ENCODE results near the gene ELFN1.

The ELFN1 gene

GRCh38 chr7:1765336-1765735 is 95.3 kb downstream of the ELFN1 start:
- Mint-ChIP-seq H3K9me3 (peaks cover 31% of the 10 kb centered on the region), H3K4me1 (no peaks in the 10 kb centered on the region), H3K36me3 (no peaks in the 10 kb centered on the region), H3K27ac (no peak overlapping the region), H3K27me3 (no peaks in the 10 kb centered on the region), H3K4me3 (no peak overlapping the region)
- CTCF ChIA-PET, result no interaction called here
- DNase-seq, result no peak

- Mint-ChIP-seq H3K36me3 (no peaks in the 10 kb centered on the region), H3K4me3 (no peak overlapping the region), H3K4me1 (no peaks in the 10 kb centered on the region), H3K27me3 (peaks cover under 1% of the 10 kb centered on the region), H3K9me3 (peaks cover 18% of the 10 kb centered on the region), H3K27ac (no peak overlapping the region)
- no peak for DNase-seq
- CTCF ChIA-PET, result no interaction called here
Measured at GRCh38 chr7:1767524-1767923, 97.4 kb downstream of the ELFN1 start.

GRCh38 chr7:1768832-1769231 is 98.8 kb downstream of the ELFN1 start:
- no peak overlapping the region for H3K27ac Mint-ChIP-seq
- no peak overlapping the region for H3K4me3 Mint-ChIP-seq
- peaks cover 18% of the 10 kb centered on the region for H3K9me3 Mint-ChIP-seq
- no peaks in the 10 kb centered on the region for H3K36me3 Mint-ChIP-seq
- peaks cover 3% of the 10 kb centered on the region for H3K27me3 Mint-ChIP-seq
- CTCF ChIA-PET, result no interaction called here
- no peaks in the 10 kb centered on the region for H3K4me1 Mint-ChIP-seq
- DNase-seq, result no peak

- CTCF ChIA-PET, result no interaction called here
- Mint-ChIP-seq H3K4me3 (no peak overlapping the region), H3K27ac (no peak overlapping the region), H3K27me3 (peaks cover 3% of the 10 kb centered on the region), H3K36me3 (no peaks in the 10 kb centered on the region), H3K9me3 (peaks cover 15% of the 10 kb centered on the region), H3K4me1 (no peaks in the 10 kb centered on the region)
- DNase-seq, result no peak
Measured at GRCh38 chr7:1769286-1770200, 99.5 kb downstream of the ELFN1 start.

GRCh38 chr7:1770331-1770730 is 100.3 kb downstream of the ELFN1 start:
- no peak for DNase-seq
- Mint-ChIP-seq H3K4me3 (no peak overlapping the region), H3K27ac (no peak overlapping the region), H3K27me3 (peaks cover 3% of the 10 kb centered on the region), H3K36me3 (no peaks in the 10 kb centered on the region), H3K9me3 (peaks cover 15% of the 10 kb centered on the region), H3K4me1 (no peaks in the 10 kb centered on the region)
- CTCF ChIA-PET, result no interaction called here

- Mint-ChIP-seq H3K27me3 (peaks cover 3% of the 10 kb centered on the region), H3K4me3 (no peak overlapping the region), H3K27ac (no peak overlapping the region), H3K36me3 (no peaks in the 10 kb centered on the region), H3K9me3 (peaks cover 24% of the 10 kb centered on the region), H3K4me1 (no peaks in the 10 kb centered on the region)
- CTCF ChIA-PET, result no interaction called here
- no peak for DNase-seq
Measured at GRCh38 chr7:1775389-1775788, 105.3 kb downstream of the ELFN1 start.

GRCh38 chr7:1777122-1777521 is 107.0 kb downstream of the ELFN1 start:
- no peak overlapping the region for H3K4me3 Mint-ChIP-seq
- H3K9me3 Mint-ChIP-seq, result peaks cover 24% of the 10 kb centered on the region
- DNase-seq, result no peak
- peaks cover 3% of the 10 kb centered on the region for H3K27me3 Mint-ChIP-seq
- CTCF ChIA-PET, result no interaction called here
- H3K27ac Mint-ChIP-seq, result no peak overlapping the region
- no peaks in the 10 kb centered on the region for H3K36me3 Mint-ChIP-seq
- H3K4me1 Mint-ChIP-seq, result no peaks in the 10 kb centered on the region

- Mint-ChIP-seq H3K9me3 (peaks cover 17% of the 10 kb centered on the region), H3K4me1 (no peaks in the 10 kb centered on the region), H3K36me3 (no peaks in the 10 kb centered on the region), H3K27me3 (no peaks in the 10 kb centered on the region), H3K27ac (no peak overlapping the region), H3K4me3 (no peak overlapping the region)
- CTCF ChIA-PET, result no interaction called here
- no peak for DNase-seq
Measured at GRCh38 chr7:1779445-1779844, 109.4 kb downstream of the ELFN1 start.

GRCh38 chr7:1781369-1781768 is 111.3 kb downstream of the ELFN1 start:
- no peak overlapping the region for H3K27ac Mint-ChIP-seq
- CTCF ChIA-PET, result no interaction called here
- peaks cover 22% of the 10 kb centered on the region for H3K9me3 Mint-ChIP-seq
- H3K27me3 Mint-ChIP-seq, result peaks cover 6% of the 10 kb centered on the region
- no peak overlapping the region for H3K4me3 Mint-ChIP-seq
- no peaks in the 10 kb centered on the region for H3K36me3 Mint-ChIP-seq
- no peaks in the 10 kb centered on the region for H3K4me1 Mint-ChIP-seq
- no peak for DNase-seq

- peaks cover 21% of the 10 kb centered on the region for H3K27me3 Mint-ChIP-seq
Measured at GRCh38 chr7:1785839-1786238, 115.8 kb downstream of the ELFN1 start.

GRCh38 chr7:1787241-1787640 is 117.2 kb downstream of the ELFN1 start:
- peaks cover 12% of the 10 kb centered on the region for H3K9me3 Mint-ChIP-seq
- peaks cover 21% of the 10 kb centered on the region for H3K27me3 Mint-ChIP-seq
- H3K27ac Mint-ChIP-seq, result no peak overlapping the region
- no peak for DNase-seq
- H3K36me3 Mint-ChIP-seq, result no peaks in the 10 kb centered on the region
- CTCF ChIA-PET, result no interaction called here
- no peak overlapping the region for H3K4me3 Mint-ChIP-seq
- no peaks in the 10 kb centered on the region for H3K4me1 Mint-ChIP-seq

More at GRCh38 chr7:1785839-1786238, 115.8 kb downstream of the ELFN1 start:
- no peak for DNase-seq
- Mint-ChIP-seq H3K4me1 (no peaks in the 10 kb centered on the region), H3K27ac (no peak overlapping the region), H3K9me3 (peaks cover 12% of the 10 kb centered on the region), H3K36me3 (no peaks in the 10 kb centered on the region), H3K4me3 (no peak overlapping the region)
- CTCF ChIA-PET, result no interaction called here

- CTCF ChIA-PET, result no interaction called here
- Mint-ChIP-seq H3K9me3 (peaks cover 12% of the 10 kb centered on the region), H3K4me1 (no peaks in the 10 kb centered on the region), H3K27me3 (peaks cover 22% of the 10 kb centered on the region), H3K36me3 (no peaks in the 10 kb centered on the region), H3K4me3 (no peak overlapping the region), H3K27ac (no peak overlapping the region)
- no peak for DNase-seq
Measured at GRCh38 chr7:1787681-1788235, 117.7 kb downstream of the ELFN1 start.

GRCh38 chr7:1794888-1795542 is 124.9 kb downstream of the ELFN1 start:
- Mint-ChIP-seq H3K4me3 (no peak overlapping the region), H3K36me3 (peaks cover 1% of the 10 kb centered on the region), H3K27me3 (peaks cover 31% of the 10 kb centered on the region), H3K9me3 (peaks cover 18% of the 10 kb centered on the region), H3K27ac (no peak overlapping the region), H3K4me1 (no peaks in the 10 kb centered on the region)
- DNase-seq, result no peak
- CTCF ChIA-PET, result interaction anchor here (1.2 to 1.3 kb wide), 2 partner anchors 400 to 552 kb away, joined by 3 read pairs; no protein-coding TSS in a partner anchor
